Mesodermal cell (in vitro differentiated cells): ENCODE results near the gene PARM1.
"Not testable (repeated sequence)": the region's sequence is repeated elsewhere in the genome, so short reads cannot be mapped to it uniquely, and the experiment has no call there.

Experiments used
- H3K27ac ChIP-seq: 2 replicates; pipeline ENCODE4 v1.7.0; 2013; ENCODE audit warnings: mild to moderate bottlenecking, low read depth, low read length, moderate library complexity; ENCODE audit not compliant: severe bottlenecking
- H3K36me3 ChIP-seq: 2 replicates; pipeline ENCODE4 v1.7.1; 2013; ENCODE audit warnings: mild to moderate bottlenecking, low read length, moderate library complexity; ENCODE audit not compliant: control insufficient read depth, insufficient read depth
- H3K4me1 ChIP-seq: one replicate; pipeline ENCODE4 v1.7.1; 2013; ENCODE audit warnings: mild to moderate bottlenecking, low read length; ENCODE audit not compliant: insufficient read depth, control insufficient read depth, poor library complexity, severe bottlenecking
- H3K4me3 ChIP-seq: 2 replicates; pipeline ENCODE4 v1.7.0; 2013; ENCODE audit warnings: low read length, control low read depth, mild to moderate bottlenecking; ENCODE audit not compliant: insufficient read depth, poor library complexity, severe bottlenecking; ENCODE audit errors: extremely low read depth
- H3K9me3 ChIP-seq: 2 replicates; pipeline ENCODE4 v1.7.1; 2013; ENCODE audit warnings: mild to moderate bottlenecking, low read length, moderate library complexity; ENCODE audit not compliant: control insufficient read depth
- WGBS, 2 experiments: methylation state at CpG; one replicate each; pipeline ENCODE4 v1.1.5; 2013; ENCODE audit warnings: missing lambda C conversion rate in 2 of 2; ENCODE audit not compliant: insufficient coverage in 2 of 2; 5-methylcytosine and 5-hydroxymethylcytosine counted together

Gene PARM1

GRCh38 chr4:74982546-74983252 is 49.8 kb downstream of the PARM1 start:
- H3K27ac ChIP-seq, result no peak overlapping the region
- H3K36me3 ChIP-seq, result no peaks in the 10 kb centered on the region
- H3K4me3 ChIP-seq, result no peak overlapping the region
- no peaks in the 10 kb centered on the region for H3K4me1 ChIP-seq
- H3K9me3 ChIP-seq, result no peaks in the 10 kb centered on the region
- WGBS, 2 experiments, result 92 to 100% methylated on average over 1 of the region's 1 CpG

GRCh38 chr4:74983253-74983635 is 50.3 kb downstream of the PARM1 start:
- no peaks in the 10 kb centered on the region for H3K9me3 ChIP-seq
- no peaks in the 10 kb centered on the region for H3K36me3 ChIP-seq
- H3K4me1 ChIP-seq, result no peaks in the 10 kb centered on the region
- no peak overlapping the region for H3K27ac ChIP-seq
- no peak overlapping the region for H3K4me3 ChIP-seq

DNA sequence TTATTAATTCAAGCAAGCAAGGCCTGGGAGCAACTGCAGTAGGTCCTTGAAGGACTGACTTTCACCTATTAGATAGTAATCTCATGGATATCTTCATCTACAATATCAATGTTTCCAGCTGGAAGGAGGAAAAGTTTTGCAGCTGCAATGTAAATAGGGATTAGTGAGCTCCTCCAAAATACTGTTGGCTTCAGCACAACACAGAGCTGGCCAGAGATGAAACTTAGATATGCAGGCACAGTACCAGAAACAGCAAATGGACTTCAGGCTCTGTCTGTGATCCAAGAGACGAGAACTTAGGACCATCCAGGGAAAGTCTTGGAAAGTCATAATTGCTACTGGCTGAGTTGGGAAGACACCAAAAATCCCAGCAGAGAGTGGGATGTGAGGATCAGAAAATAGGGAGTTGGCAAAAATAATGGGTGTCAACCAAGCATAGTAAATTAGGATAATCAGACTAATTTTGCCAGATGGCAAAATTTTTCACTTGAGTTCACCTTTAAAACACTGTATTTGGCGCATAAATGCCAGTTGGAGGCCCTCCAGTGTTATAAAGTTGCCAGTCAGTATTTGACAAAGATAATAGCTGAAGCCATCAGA is 57.5 kb downstream of the PARM1 start:
- 88 to 100% methylated on average over 2 of the region's 2 CpGs for WGBS, 2 experiments
- no peak overlapping the region for H3K27ac ChIP-seq
- no peaks in the 10 kb centered on the region for H3K4me1 ChIP-seq
- no peaks in the 10 kb centered on the region for H3K36me3 ChIP-seq
- no peaks in the 10 kb centered on the region for H3K9me3 ChIP-seq
- no peak overlapping the region for H3K4me3 ChIP-seq

DNA sequence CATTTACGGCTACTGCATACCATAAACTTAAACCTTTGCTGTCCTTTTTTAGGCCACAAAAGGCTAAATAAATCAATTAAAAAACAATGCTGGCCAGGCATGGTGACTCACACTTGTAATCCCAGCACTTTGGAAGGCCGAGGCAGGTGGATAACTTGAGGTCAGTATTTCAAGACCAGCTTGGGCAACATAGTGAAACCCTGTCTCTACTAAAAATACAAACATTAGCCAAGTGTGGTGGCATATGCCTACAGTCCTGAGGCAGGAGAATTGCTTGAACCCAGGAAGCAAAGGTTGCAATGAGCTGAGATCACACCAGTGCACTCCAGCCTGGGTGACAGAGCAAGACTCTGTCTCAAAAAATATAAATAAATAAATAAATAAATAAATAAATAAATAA is 61.5 kb downstream of the PARM1 start:
- H3K4me3 ChIP-seq, H3K36me3 ChIP-seq, H3K27ac ChIP-seq, H3K9me3 ChIP-seq, H3K4me1 ChIP-seq: not testable (repeated sequence)
- 80 to 100% methylated on average over 1 to 2 of the region's 2 CpGs for WGBS, 2 experiments

DNA sequence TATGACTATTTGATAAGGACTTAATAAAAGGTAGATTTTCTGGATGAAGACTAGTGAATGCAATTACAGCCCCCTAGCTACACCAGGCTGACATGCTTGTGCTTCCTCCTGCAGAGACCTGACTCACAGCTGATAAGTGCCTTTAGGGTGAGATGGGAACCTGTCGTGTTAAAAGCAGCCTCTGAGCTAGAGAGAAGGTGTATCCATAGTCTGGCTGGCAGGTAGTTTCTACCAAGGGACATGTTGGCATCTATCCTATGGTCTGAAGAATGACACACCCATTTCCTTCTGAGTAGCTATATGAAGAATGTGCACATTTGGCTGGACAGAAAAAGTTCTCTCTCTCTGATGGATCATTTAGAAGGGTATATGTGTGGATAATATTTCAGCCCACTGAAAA is 64.1 kb downstream of the PARM1 start:
- H3K4me3 ChIP-seq, result no peak overlapping the region
- no peaks in the 10 kb centered on the region for H3K36me3 ChIP-seq
- no peaks in the 10 kb centered on the region for H3K9me3 ChIP-seq
- H3K4me1 ChIP-seq, result no peaks in the 10 kb centered on the region
- H3K27ac ChIP-seq, result no peak overlapping the region
- 50% methylated on average over 1 of the region's 1 CpG; no CpG with 5 or more reads in 1 of the 2 experiments for whole genome bisulfite sequencing, 2 experiments

DNA sequence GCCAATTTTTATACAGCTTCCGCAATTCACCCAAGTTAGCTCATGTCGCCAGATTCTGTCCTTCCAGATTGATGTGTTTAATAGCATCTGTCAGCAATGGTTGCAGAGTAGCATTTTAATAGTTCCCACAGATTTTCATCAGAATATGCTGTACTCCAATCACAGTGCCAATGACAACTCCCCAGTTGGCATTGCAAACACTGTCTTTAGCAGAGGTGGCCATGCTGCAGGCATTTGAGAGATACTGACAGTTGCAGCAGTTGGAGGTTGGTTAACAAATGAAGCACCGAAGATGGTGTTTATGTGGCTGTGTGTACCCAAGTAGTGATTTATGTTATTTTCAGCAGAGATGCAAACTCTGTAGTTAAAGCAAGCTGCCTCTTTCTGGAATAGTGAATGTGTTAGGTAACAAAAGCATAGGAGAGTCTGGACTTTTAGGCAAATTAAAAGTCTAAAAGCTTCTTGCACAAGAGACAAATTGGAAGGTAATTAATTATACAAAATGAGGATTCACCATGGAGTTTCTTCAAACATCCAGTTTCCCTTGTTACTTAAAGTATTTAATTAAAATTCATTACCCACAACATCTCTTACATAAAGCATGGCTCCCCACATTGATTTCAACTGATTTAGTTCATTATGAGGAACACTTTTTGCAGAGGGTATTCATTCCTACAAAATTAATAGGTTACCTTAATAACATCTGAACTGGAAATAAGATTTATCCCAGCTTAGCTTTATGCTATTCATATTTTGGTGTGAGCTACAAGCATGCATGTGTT is 65.2 kb downstream of the PARM1 start:
- H3K36me3 ChIP-seq, result no peaks in the 10 kb centered on the region
- H3K4me3 ChIP-seq, result no peak overlapping the region
- 94 to 96% methylated on average over 1 to 3 of the region's 3 CpGs for WGBS, 2 experiments

GRCh38 chr4:74999714-75000309 is 66.9 kb downstream of the PARM1 start:
- no peak overlapping the region for H3K4me3 ChIP-seq
- no peaks in the 10 kb centered on the region for H3K36me3 ChIP-seq
- H3K4me1 ChIP-seq, result peaks cover 5% of the 10 kb centered on the region
- 91 to 100% methylated on average over 2 to 4 of the region's 6 CpGs for WGBS, 2 experiments
- H3K27ac ChIP-seq, result no peak overlapping the region
- H3K9me3 ChIP-seq, result no peaks in the 10 kb centered on the region

More for the DNA sequence above, 65.2 kb downstream of the PARM1 start:
- Histone ChIP-seq H3K27ac (no peak overlapping the region), H3K4me1 (peaks cover 5% of the 10 kb centered on the region), H3K9me3 (no peaks in the 10 kb centered on the region)

- WGBS, 2 experiments, result 93 to 100% methylated on average over 1 to 2 of the region's 2 CpGs
- H3K9me3 ChIP-seq, result no peaks in the 10 kb centered on the region
- H3K36me3 ChIP-seq, result no peaks in the 10 kb centered on the region
- H3K4me3 ChIP-seq, result no peak overlapping the region
- peaks cover 5% of the 10 kb centered on the region for H3K4me1 ChIP-seq
- H3K27ac ChIP-seq, result no peak overlapping the region
Measured at GRCh38 chr4:75001871-75002270, 69.0 kb downstream of the PARM1 start.

GRCh38 chr4:75002381-75002780 is 69.5 kb downstream of the PARM1 start:
- Histone ChIP-seq H3K27ac (no peak overlapping the region), H3K4me1 (peaks cover 5% of the 10 kb centered on the region), H3K4me3 (no peak overlapping the region), H3K9me3 (no peaks in the 10 kb centered on the region), H3K36me3 (no peaks in the 10 kb centered on the region)
- 83 to 89% methylated on average over 1 of the region's 2 CpGs for WGBS, 2 experiments

DNA sequence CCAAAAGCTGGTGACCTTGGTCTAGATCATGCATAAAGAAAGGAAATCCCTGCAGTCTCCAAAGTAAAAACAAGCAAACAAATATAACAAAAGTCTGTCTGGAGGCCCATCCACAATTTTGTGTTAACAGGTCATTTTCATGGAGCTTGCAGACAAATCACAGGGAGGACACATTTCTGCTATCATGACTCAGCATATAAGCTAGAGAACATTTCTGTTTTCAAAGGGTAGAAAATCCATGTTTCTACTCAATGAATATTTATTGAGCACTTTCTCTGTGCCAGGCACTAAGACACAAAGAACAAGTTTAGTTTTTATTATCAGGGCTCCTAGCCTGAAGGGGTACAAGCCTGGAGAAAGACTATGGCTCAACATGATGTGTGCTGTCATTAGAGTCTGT is 71.1 kb downstream of the PARM1 start:
- H3K4me3 ChIP-seq, result no peak overlapping the region
- H3K27ac ChIP-seq, result no peak overlapping the region
- H3K9me3 ChIP-seq, result no peaks in the 10 kb centered on the region
- H3K36me3 ChIP-seq, result no peaks in the 10 kb centered on the region
- H3K4me1 ChIP-seq, result peaks cover 5% of the 10 kb centered on the region
